ENCODE results near the gene TMEM138. TPM values are rescaled to one million over a fixed set of nuclear protein-coding genes. Genes with fewer than 3 reads are reported as not detected.

Gene TMEM138
- polyA plus RNA-seq, 3 donors = 34.5 to 64.0 (median 50.7) TPM

GRCh38 chr11:61328351-61328750, 33.8 kb upstream of the TMEM138 start:
- H3K27ac Mint-ChIP-seq = peak overlapping the region in 1 of 7 donors; percentile 53
- TF ChIP-seq CTCF (IDR thresholded peaks at IDR 0.05) = no peak
- H4K20me1 ChIP-seq (ENCODE audit: insufficient read depth, low read length) = peaks cover 45% of the 10 kb centered on the region

GRCh38 chr11:61329871-61330270, 32.3 kb upstream of the TMEM138 start:
- Mint-ChIP-seq H3K4me3 (no peak overlapping the region), H3K36me3 (peaks cover 51 to 59% of the 10 kb centered on the region in 2 donors), H3K4me1 (peaks cover 27% of the 10 kb centered on the region), H3K9me3 (no peaks in the 10 kb centered on the region), H3K27ac (no peak overlapping the region), H3K27me3 (ENCODE audit: low read depth in 3 of 3) (peaks cover 0 to 2% (median 0%) of the 10 kb centered on the region in 3 donors)
- H3K4me3 ChIP-seq (replicated peaks in 1 of 3; ENCODE audit: low read depth in 2 of 3, low read length in 3 of 3) = no peak overlapping the region
- H3K4me1 ChIP-seq (ENCODE audit: control insufficient read depth in 1 of 2, insufficient read depth in 2 of 2, low read length in 2 of 2) = peaks cover 21 to 28% of the 10 kb centered on the region in 2 donors
- intact Hi-C loops (cut with micrococcal nuclease) = no loop called here
- no peak overlapping the region for H2AFZ ChIP-seq (ENCODE audit: insufficient read depth, low read depth, low read length, poor library complexity, severe bottlenecking)
- no peak for DNase-seq
- 100% methylated on average over 4 of the region's 4 CpGs for WGBS (ENCODE audit: insufficient coverage)
- H3K9me3 ChIP-seq (replicated peaks in 1 of 2; ENCODE audit: control insufficient read depth in 1 of 2, insufficient read depth in 1 of 2, low read length in 2 of 2) = no peaks in the 10 kb centered on the region
- H3K36me3 ChIP-seq (replicated peaks in 1 of 2; ENCODE audit: control insufficient read depth in 1 of 2, insufficient read depth in 2 of 2, low read length in 2 of 2) = peaks cover 47 to 59% of the 10 kb centered on the region in 2 donors
- H3K79me2 ChIP-seq (ENCODE audit: insufficient read depth, low read length) = peaks cover 69% of the 10 kb centered on the region
- H3K9ac ChIP-seq (ENCODE audit: insufficient read depth, low read length, poor library complexity, severe bottlenecking) = no peak overlapping the region
- no peaks in the 10 kb centered on the region for H3K27me3 ChIP-seq (ENCODE audit: control insufficient read depth in 2 of 2, insufficient read depth in 2 of 2, low read length in 2 of 2)
- TF ChIP-seq CTCF (IDR thresholded peaks at IDR 0.05) = no peak
- no peak overlapping the region for H3K27ac ChIP-seq (ENCODE audit: low read depth in 1 of 2, low read length in 2 of 2)
- no peak overlapping the region for H3K4me2 ChIP-seq (replicated peaks; ENCODE audit: extremely low read depth, low read length, poor library complexity, severe bottlenecking)
- peaks cover 45% of the 10 kb centered on the region for H4K20me1 ChIP-seq (ENCODE audit: insufficient read depth, low read length)

More at GRCh38 chr11:61328351-61328750, 33.8 kb upstream of the TMEM138 start:
- Histone ChIP-seq H3K27me3 (ENCODE audit: control insufficient read depth in 2 of 2, insufficient read depth in 2 of 2, low read length in 2 of 2) (no peaks in the 10 kb centered on the region), H3K9me3 (replicated peaks in 1 of 2; ENCODE audit: control insufficient read depth in 1 of 2, insufficient read depth in 1 of 2, low read length in 2 of 2) (no peaks in the 10 kb centered on the region), H2AFZ (ENCODE audit: insufficient read depth, low read depth, low read length, poor library complexity, severe bottlenecking) (no peak overlapping the region), H3K79me2 (ENCODE audit: insufficient read depth, low read length) (peaks cover 69% of the 10 kb centered on the region), H3K9ac (ENCODE audit: insufficient read depth, low read length, poor library complexity, severe bottlenecking) (no peak overlapping the region), H3K27ac (ENCODE audit: low read depth in 1 of 2, low read length in 2 of 2) (no peak overlapping the region), H3K4me2 (replicated peaks; ENCODE audit: extremely low read depth, low read length, poor library complexity, severe bottlenecking) (no peak overlapping the region), H3K4me3 (replicated peaks in 1 of 3; ENCODE audit: low read depth in 2 of 3, low read length in 3 of 3) (no peak overlapping the region), H3K36me3 (replicated peaks in 1 of 2; ENCODE audit: control insufficient read depth in 1 of 2, insufficient read depth in 2 of 2, low read length in 2 of 2) (peaks cover 61 to 74% of the 10 kb centered on the region in 2 donors), H3K4me1 (ENCODE audit: control insufficient read depth in 1 of 2, insufficient read depth in 2 of 2, low read length in 2 of 2) (peaks cover 15 to 21% of the 10 kb centered on the region in 2 donors)
- no peak overlapping the region for H3K4me3 Mint-ChIP-seq
- H3K9me3 Mint-ChIP-seq = no peaks in the 10 kb centered on the region
- peaks cover 18% of the 10 kb centered on the region for H3K4me1 Mint-ChIP-seq
- no peaks in the 10 kb centered on the region for H3K27me3 Mint-ChIP-seq (ENCODE audit: low read depth in 3 of 3)
- intact Hi-C loops (cut with micrococcal nuclease) = no loop called here
- WGBS (ENCODE audit: insufficient coverage) = 96% methylated on average over 9 of the region's 9 CpGs
- peaks cover 64 to 73% of the 10 kb centered on the region in 2 donors for H3K36me3 Mint-ChIP-seq
- DNase-seq = no peak
